Mesendoderm (in vitro differentiated cells): Measurements from ENCODE around the gene HSPA4L.

Source experiments
- DNase-seq: peaks from one replicate; pipeline ENCODE4 v3.0.0; 2013
- H2AK5ac ChIP-seq: 2 replicates; pipeline ENCODE4 v1.6.1; 2013; ENCODE audit warnings: low read length, inconsistent platforms
- H2BK120ac ChIP-seq: 2 replicates; pipeline ENCODE4 v1.6.1; 2013; ENCODE audit warnings: low read depth, mild to moderate bottlenecking, low read length, moderate library complexity, mixed read lengths
- H2BK15ac ChIP-seq: replicated peaks from 2 replicates; pipeline ENCODE4 v1.6.1; 2013; ENCODE audit warnings: low read depth, mild to moderate bottlenecking, moderate library complexity
- H2BK5ac ChIP-seq: 2 replicates; pipeline ENCODE4 v1.6.1; 2013; ENCODE audit warnings: low read length, inconsistent platforms
- H3K18ac ChIP-seq: 2 replicates; pipeline ENCODE4 v1.6.1; 2013; ENCODE audit warnings: mild to moderate bottlenecking, low read length, mixed read lengths
- H3K23ac ChIP-seq: one replicate; pipeline ENCODE4 v1.6.1; 2013; ENCODE audit warnings: low read length
- H3K27ac ChIP-seq: 2 replicates; pipeline ENCODE4 v1.5.1; 2013; ENCODE audit warnings: low read depth, mild to moderate bottlenecking, inconsistent platforms, low read length, moderate library complexity
- H3K27me3 ChIP-seq: 2 replicates; pipeline ENCODE4 v1.6.1; 2013; ENCODE audit warnings: low read length, control low read depth, mild to moderate bottlenecking, inconsistent platforms; ENCODE audit not compliant: insufficient read depth, poor library complexity
- H3K36me3 ChIP-seq: 2 replicates; pipeline ENCODE4 v1.6.1; 2013; ENCODE audit warnings: low read length, inconsistent platforms; ENCODE audit not compliant: control insufficient read depth, insufficient read depth
- H3K4ac ChIP-seq: one replicate; pipeline ENCODE4 v1.6.1; 2013; ENCODE audit warnings: low read depth, mild to moderate bottlenecking, low read length, moderate library complexity
- H3K4me1 ChIP-seq: 2 replicates; pipeline ENCODE4 v1.6.1; 2013; ENCODE audit warnings: low read depth, low read length, inconsistent platforms; ENCODE audit not compliant: control insufficient read depth
- H3K4me2 ChIP-seq: 2 replicates; pipeline ENCODE4 v1.6.1; 2013; ENCODE audit warnings: low read length
- H3K4me3 ChIP-seq: 2 replicates; pipeline ENCODE4 v1.5.1; 2013; ENCODE audit warnings: mild to moderate bottlenecking, low read length
- H3K56ac ChIP-seq: one replicate; pipeline ENCODE4 v1.6.1; 2013; ENCODE audit warnings: low read length
- H3K79me1 ChIP-seq: 2 replicates; pipeline ENCODE4 v1.6.1; 2013; ENCODE audit warnings: low read length, inconsistent platforms
- H3K79me2 ChIP-seq: 2 replicates; pipeline ENCODE4 v1.6.1; 2013; ENCODE audit warnings: mild to moderate bottlenecking, low read length; ENCODE audit not compliant: control insufficient read depth, insufficient read depth
- H3K9ac ChIP-seq: 2 replicates; pipeline ENCODE4 v1.6.1; 2013; ENCODE audit warnings: low read length, inconsistent platforms
- H4K5ac ChIP-seq: one replicate; pipeline ENCODE4 v1.6.1; 2013; ENCODE audit warnings: low read length
- H4K8ac ChIP-seq: one replicate; pipeline ENCODE4 v1.6.1; 2013; ENCODE audit warnings: low read depth, mild to moderate bottlenecking, control low read depth, low read length, moderate library complexity
- WGBS: extraction: QIAGEN DNeasy Blood & Tissue Kit; methylation state at CpG from one replicate; pipeline ENCODE4 v1.1.7; 2013; ENCODE audit warnings: low lambda C conversion rate, missing lambda C conversion rate; ENCODE audit not compliant: insufficient coverage; ENCODE audit errors: extremely low coverage; 5-methylcytosine and 5-hydroxymethylcytosine counted together

The HSPA4L gene

GRCh38 chr4:127880763-127881562 is 98.8 kb downstream of the HSPA4L start, which contains the start of gene PLK4:
Gene PLK4 (plus strand): TSS chr4:127880893. CDS start chr4:127881135, 242 bp downstream.
- Histone ChIP-seq H4K5ac (peak within 1 kb of the TSS; percentile 87), H3K79me1 (no peaks in the 10 kb centered on the region), H3K79me2 (peaks cover 2% of the 10 kb centered on the region), H3K56ac (peak within 1 kb of the TSS; percentile 100), H3K4me2 (peak within 1 kb of the TSS; percentile 93), H3K18ac (peak within 1 kb of the TSS; percentile 96), H3K4ac (peak within 1 kb of the TSS; percentile 98), H3K4me3 (peak within 1 kb of the TSS; percentile 98), H2BK120ac (peak within 1 kb of the TSS; percentile 66), H3K27ac (peak within 1 kb of the TSS; percentile 99), H3K27me3 (no peaks in the 10 kb centered on the region), H4K8ac (peak within 1 kb of the TSS; percentile 88), H3K36me3 (peaks cover 4% of the 10 kb centered on the region), H3K4me1 (no peaks in the 10 kb centered on the region), H3K23ac (peak within 1 kb of the TSS; percentile 80), H3K9ac (peak within 1 kb of the TSS; percentile 100), H2BK5ac (peak within 1 kb of the TSS; percentile 99), H2BK15ac (no peak within 1 kb of the TSS), H2AK5ac (no peak within 1 kb of the TSS)
- no CpG with 5 or more reads among the region's 70 CpGs for WGBS
- DNase-seq = peak; percentile 99

GRCh38 chr4:127881563-127881864 is 99.4 kb downstream of the HSPA4L start:
- Histone ChIP-seq H3K23ac (no peak overlapping the region), H2BK5ac (no peak overlapping the region), H3K4ac (no peak overlapping the region), H3K79me1 (peaks cover 2% of the 10 kb centered on the region), H3K4me2 (peak overlapping the region; percentile 93), H3K36me3 (peaks cover 6% of the 10 kb centered on the region), H3K4me1 (no peaks in the 10 kb centered on the region), H3K9ac (peak overlapping the region; percentile 100), H3K79me2 (peaks cover 4% of the 10 kb centered on the region), H4K8ac (no peak overlapping the region), H3K27ac (peak overlapping the region; percentile 22), H3K56ac (peak overlapping the region; percentile 100), H3K27me3 (no peaks in the 10 kb centered on the region), H2BK120ac (no peak overlapping the region), H4K5ac (no peak overlapping the region), H3K4me3 (peak overlapping the region; percentile 98), H2BK15ac (no peak overlapping the region), H3K18ac (no peak overlapping the region), H2AK5ac (no peak overlapping the region)
- DNase-seq = no peak
- no CpG with 5 or more reads among the region's 7 CpGs for WGBS

GRCh38 chr4:127888559-127888958 is 106.4 kb downstream of the HSPA4L start:
- H3K4me1 ChIP-seq = no peaks in the 10 kb centered on the region
- peaks cover 2% of the 10 kb centered on the region for H3K79me1 ChIP-seq
- H3K9ac ChIP-seq = no peak overlapping the region
- H2BK5ac ChIP-seq = no peak overlapping the region
- no CpG with 5 or more reads among the region's 1 CpG for WGBS
- H3K27me3 ChIP-seq = no peaks in the 10 kb centered on the region
- H2BK15ac ChIP-seq = no peak overlapping the region
- H3K56ac ChIP-seq = no peak overlapping the region
- no peak overlapping the region for H3K18ac ChIP-seq
- peaks cover 6% of the 10 kb centered on the region for H3K36me3 ChIP-seq
- H3K4ac ChIP-seq = no peak overlapping the region
- no peak overlapping the region for H3K4me3 ChIP-seq
- no peak overlapping the region for H3K23ac ChIP-seq
- H2AK5ac ChIP-seq = no peak overlapping the region
- no peak for DNase-seq
- peaks cover 2% of the 10 kb centered on the region for H3K79me2 ChIP-seq
- no peak overlapping the region for H3K4me2 ChIP-seq
- H4K5ac ChIP-seq = no peak overlapping the region
- H4K8ac ChIP-seq = no peak overlapping the region
- H2BK120ac ChIP-seq = no peak overlapping the region
- no peak overlapping the region for H3K27ac ChIP-seq

- no peak overlapping the region for H2BK120ac ChIP-seq
- DNase-seq = no peak
- H2AK5ac ChIP-seq = no peak overlapping the region
- H3K79me1 ChIP-seq = peaks cover 2% of the 10 kb centered on the region
- no peak overlapping the region for H3K9ac ChIP-seq
- H4K8ac ChIP-seq = no peak overlapping the region
- H3K56ac ChIP-seq = no peak overlapping the region
- H4K5ac ChIP-seq = no peak overlapping the region
- H3K79me2 ChIP-seq = peaks cover 2% of the 10 kb centered on the region
- H3K4me2 ChIP-seq = no peak overlapping the region
- no CpG with 5 or more reads among the region's 3 CpGs for WGBS
- H3K4ac ChIP-seq = no peak overlapping the region
- H3K18ac ChIP-seq = no peak overlapping the region
- H3K27me3 ChIP-seq = no peaks in the 10 kb centered on the region
- no peak overlapping the region for H3K23ac ChIP-seq
- no peak overlapping the region for H3K4me3 ChIP-seq
- H2BK15ac ChIP-seq = no peak overlapping the region
- H3K4me1 ChIP-seq = no peaks in the 10 kb centered on the region
- no peak overlapping the region for H2BK5ac ChIP-seq
- peaks cover 6% of the 10 kb centered on the region for H3K36me3 ChIP-seq
- H3K27ac ChIP-seq = no peak overlapping the region
Observed at GRCh38 chr4:127889903-127890302, 107.8 kb downstream of the HSPA4L start.
